Thoracic aorta (tissue), 2 donors: ENCODE measurements around the gene MCM3. TPM values are rescaled to one million over a fixed set of nuclear protein-coding genes. Genes with fewer than 3 reads are reported as not detected.

Source experiments
- ATAC-seq: fragments of 150-250 bp; one replicate; pipeline ENCODE4 v1.8.0; 2017; ENCODE audit warnings: low read depth; ENCODE audit not compliant: insufficient number of reproducible peaks, low FRiP score
- DNase-seq: peaks from one replicate; pipeline ENCODE4 v3.0.0-alpha.2; 2020; ENCODE audit warnings: low spot score
- H3K27ac ChIP-seq, 2 donors: fragments of 200-600 bp; sonication (generic); 1 replicate in 1 of 2; 2 replicates in 1 of 2; pipeline ENCODE4 v1.5.1; 2016; ENCODE audit warnings: mild to moderate bottlenecking in 2 of 2, moderate library complexity in 2 of 2
- H3K27me3 ChIP-seq: fragments of 200-600 bp; sonication (generic); replicated peaks from 2 replicates; pipeline ENCODE4 v1.6.0; 2016; ENCODE audit warnings: mild to moderate bottlenecking; ENCODE audit not compliant: insufficient read depth
- H3K36me3 ChIP-seq: fragments of 200-600 bp; sonication (generic); one replicate; pipeline ENCODE4 v1.5.1; 2016
- H3K4me1 ChIP-seq, 2 donors: fragments of 200-600 bp; sonication (generic); 1 replicate in 1 of 2; 2 replicates in 1 of 2; pipeline versions ENCODE4 v1.5.1 to v1.6.0; 2016; ENCODE audit warnings: low read depth in 2 of 2, mild to moderate bottlenecking in 1 of 2; ENCODE audit not compliant: control insufficient read depth in 1 of 2
- H3K4me3 ChIP-seq: fragments of 200-600 bp; sonication (generic); 2 replicates; pipeline ENCODE4 v1.5.1; 2016; ENCODE audit warnings: mild to moderate bottlenecking
- H3K9me3 ChIP-seq: fragments of 200-600 bp; sonication (generic); 2 replicates; pipeline ENCODE4 v1.5.1; 2016
- CTCF ChIP-seq: fragments of 200-600 bp; sonication (generic); IDR thresholded peaks from one replicate; pipeline ENCODE4 v1.5.1; 2019; ENCODE audit warnings: antibody characterized with exemption
- total RNA-seq, 2 donors: library from RNA; depleted of rRNA; stranded (reverse); fragments of >200 nt; gene quantifications; one replicate each; pipeline versions ENCODE4 v1.1.0 to v1.2.3, GENCODE V29; 2016

The MCM3 gene
- total RNA-seq, 2 donors from 2014 or later: 24.0 to 30.8 TPM

DNA sequence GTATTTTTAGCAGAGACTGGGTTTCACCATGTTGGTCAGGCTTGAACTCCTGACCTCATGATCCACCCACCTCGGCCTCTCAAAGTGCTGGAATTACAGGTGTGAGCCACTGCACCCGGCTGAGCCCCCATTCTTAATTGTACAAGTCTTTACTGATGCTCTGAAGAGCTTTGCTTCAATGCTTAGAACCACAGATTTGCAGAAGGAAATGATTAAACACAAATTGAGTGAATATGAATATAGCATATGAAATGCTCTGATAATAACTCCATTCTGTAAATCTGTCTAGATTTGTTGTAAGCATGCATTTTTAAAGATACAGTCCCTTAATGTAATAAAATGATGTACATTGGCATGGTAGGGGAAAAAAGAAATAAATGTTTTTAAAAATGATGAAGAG is 4.3 kb upstream of the MCM3 start:
- H3K4me1 ChIP-seq: peaks cover 2 to 4% of the 10 kb centered on the region in 2 donors
- H3K27ac ChIP-seq: no peak overlapping the region
- no peak overlapping the region for H3K4me3 ChIP-seq
- H3K36me3 ChIP-seq: no peaks in the 10 kb centered on the region
- no peak for TF ChIP-seq CTCF
- no peak for ATAC-seq
- no peaks in the 10 kb centered on the region for H3K27me3 ChIP-seq
- no peak for DNase-seq
- H3K9me3 ChIP-seq: no peaks in the 10 kb centered on the region

- ATAC-seq (no peak), DNase-seq (no peak)
- Histone ChIP-seq H3K27ac (no peak overlapping the region), H3K4me1 (peaks cover 5 to 10% of the 10 kb centered on the region in 2 donors), H3K27me3 (no peaks in the 10 kb centered on the region), H3K36me3 (no peaks in the 10 kb centered on the region), H3K9me3 (no peaks in the 10 kb centered on the region), H3K4me3 (no peak overlapping the region)
- TF ChIP-seq CTCF: no peak
Observed at GRCh38 chr6:52288216-52288615, 3.7 kb upstream of the MCM3 start.

DNA sequence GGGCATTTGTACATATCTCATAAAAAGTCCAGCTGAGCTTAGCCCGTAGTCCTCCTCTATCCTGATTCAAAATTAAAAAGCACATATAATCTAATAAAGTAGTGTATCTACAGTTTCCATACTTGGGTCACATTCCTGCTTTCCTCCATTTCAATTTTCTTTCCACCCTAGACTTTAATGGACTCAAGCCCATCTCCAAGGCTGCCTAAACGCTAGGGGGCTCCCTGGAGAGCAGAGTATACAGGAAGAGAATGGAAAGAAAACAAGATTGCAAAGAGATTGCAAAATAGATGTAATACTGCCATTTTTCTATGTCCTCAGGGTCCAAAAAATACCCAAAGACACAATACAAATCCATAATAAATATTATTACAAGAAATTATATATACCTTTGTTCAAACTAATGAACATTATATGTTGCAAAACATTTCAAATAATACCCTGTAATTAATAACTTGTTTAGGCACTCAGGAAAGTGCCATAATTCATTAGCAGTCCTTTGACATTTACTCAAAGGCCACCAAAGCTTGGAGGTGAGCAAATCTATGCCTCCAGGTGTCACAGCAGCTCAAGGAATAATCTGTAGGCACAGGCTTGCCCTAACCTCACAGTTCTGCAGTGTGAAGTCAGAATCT is 2.4 kb upstream of the MCM3 start:
- Histone ChIP-seq H3K4me3 (no peak overlapping the region), H3K27ac (no peak overlapping the region), H3K9me3 (no peaks in the 10 kb centered on the region), H3K27me3 (no peaks in the 10 kb centered on the region), H3K36me3 (peaks cover 3% of the 10 kb centered on the region), H3K4me1 (peaks cover 5 to 13% of the 10 kb centered on the region in 2 donors)
- no peak for TF ChIP-seq CTCF
- no peak for ATAC-seq
- DNase-seq: peak; percentile 33

DNA sequence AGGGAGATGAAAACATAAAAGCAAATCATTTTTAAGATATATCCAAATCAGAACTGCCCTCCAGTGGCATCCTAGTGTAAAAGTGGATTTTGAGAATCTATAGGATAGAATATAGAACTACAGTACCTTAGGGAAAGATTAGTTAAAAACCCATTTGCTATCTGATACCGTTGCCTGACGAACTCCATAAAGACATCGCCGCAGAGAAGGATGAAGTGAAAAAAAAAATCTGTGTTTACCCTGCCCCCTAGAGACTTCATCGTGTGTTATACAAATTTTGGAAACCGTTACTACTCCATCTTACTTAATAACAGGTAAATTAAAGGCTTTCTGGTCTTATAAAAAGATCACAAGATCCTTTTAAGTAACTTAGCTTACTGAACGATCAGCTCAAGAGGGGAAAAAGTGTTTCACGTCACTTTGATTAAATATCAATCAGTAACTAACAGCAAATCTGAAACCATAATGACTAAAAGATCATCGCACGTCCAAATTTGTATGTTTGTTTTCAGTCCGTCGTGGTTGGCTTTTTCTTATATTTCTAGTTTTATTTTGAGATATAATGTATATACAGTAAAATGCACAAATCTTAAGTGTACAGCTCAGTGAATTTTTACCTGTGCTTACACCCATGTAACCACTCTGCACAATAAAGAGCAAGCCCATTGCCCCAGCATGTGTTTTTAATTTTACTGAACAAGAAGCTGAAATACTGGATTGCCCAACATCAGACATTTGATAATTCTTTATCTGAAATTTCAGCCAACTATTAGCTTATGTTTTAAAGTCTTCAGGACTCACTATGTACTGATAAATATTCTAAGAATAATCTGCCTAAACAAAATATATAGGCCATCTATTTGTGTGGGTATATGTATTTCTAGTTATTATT is 881 bp upstream of the MCM3 start:
- no peak for DNase-seq
- TF ChIP-seq CTCF: no peak
- H3K9me3 ChIP-seq: no peaks in the 10 kb centered on the region
- H3K4me3 ChIP-seq: peak overlapping the region; percentile 76
- peaks cover 13% of the 10 kb centered on the region for H3K36me3 ChIP-seq
- H3K4me1 ChIP-seq: peaks cover 5 to 13% of the 10 kb centered on the region in 2 donors
- H3K27ac ChIP-seq: no peak overlapping the region
- no peaks in the 10 kb centered on the region for H3K27me3 ChIP-seq
- ATAC-seq: no peak

DNA sequence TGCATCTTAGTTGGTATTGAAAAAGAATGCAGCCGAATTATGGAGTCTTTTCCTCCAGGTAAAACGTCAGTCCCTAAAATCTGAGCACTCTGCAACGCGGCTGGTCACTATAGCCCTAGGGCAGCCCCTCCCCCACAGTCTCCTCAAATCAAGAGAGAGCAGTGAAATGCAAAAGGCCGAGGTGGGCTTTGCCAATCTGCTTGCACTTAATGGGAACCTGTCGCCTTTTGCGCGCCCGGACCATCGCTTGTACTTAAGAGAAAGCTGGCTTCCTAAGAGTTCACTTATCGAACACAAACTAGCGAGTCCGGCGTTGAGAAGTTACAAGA is 447 bp downstream of the MCM3 start:
- TF ChIP-seq CTCF: no peak
- Histone ChIP-seq H3K9me3 (no peaks in the 10 kb centered on the region), H3K27me3 (no peaks in the 10 kb centered on the region), H3K27ac (peak overlapping the region; percentile 3 to 33), H3K4me1 (peaks cover 5 to 13% of the 10 kb centered on the region in 2 donors), H3K4me3 (peak overlapping the region; percentile 76), H3K36me3 (peaks cover 20% of the 10 kb centered on the region)
- DNase-seq: no peak
- ATAC-seq: no peak
